Measurements from ENCODE around the gene FHAD1.

Gene FHAD1

DNA sequence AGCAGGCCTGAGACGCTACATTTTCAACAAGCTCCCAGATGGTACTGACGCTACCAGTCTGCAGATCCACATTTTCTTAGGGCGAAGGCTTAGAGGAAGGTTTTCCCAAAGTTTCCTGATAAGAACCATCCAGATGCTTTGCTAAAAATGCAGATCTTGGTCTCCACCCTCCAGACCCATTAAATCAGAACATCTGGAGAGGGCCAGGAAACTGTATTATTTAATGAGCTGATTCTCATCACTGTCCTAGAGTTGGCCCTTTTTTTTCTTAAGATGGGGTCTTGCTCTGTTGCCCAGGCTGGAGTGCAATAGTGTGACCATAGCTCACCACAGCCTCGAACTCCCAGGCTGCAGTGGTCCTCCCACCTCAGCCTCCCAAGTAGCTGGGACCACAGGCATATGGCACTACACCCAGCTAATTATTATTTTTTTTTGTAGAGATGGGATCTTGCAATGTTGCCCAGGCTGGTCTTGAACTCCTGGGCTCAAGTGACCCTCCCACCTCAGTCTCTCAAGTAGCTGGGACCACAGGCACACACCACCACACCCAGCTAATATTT is 95.5 kb downstream of the FHAD1 start:
- in situ Hi-C loops (cut with MboI; ENCODE audit: low sequenced_read_pairs): no loop called here

DNA sequence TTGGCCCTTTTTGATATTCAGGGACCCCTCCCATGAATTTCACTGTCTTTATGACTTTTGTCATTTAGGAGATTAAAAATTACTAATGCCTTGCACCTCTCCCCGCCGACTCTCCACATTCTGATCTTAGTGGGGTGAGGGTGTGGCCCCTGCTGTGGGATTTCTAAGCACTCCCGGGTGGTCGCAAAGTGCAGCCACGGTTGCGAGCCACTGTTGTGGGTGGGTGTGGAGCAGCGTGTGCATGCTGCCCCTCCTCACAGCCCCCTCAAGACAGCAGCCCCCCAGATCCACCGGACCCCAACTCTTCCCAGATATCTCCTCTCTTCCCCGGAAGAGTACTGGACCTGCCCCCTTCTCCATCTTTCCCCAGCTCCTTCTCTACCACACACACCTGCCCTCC is 96.1 kb downstream of the FHAD1 start:
- in situ Hi-C loops (cut with MboI; ENCODE audit: low sequenced_read_pairs): no loop called here

DNA sequence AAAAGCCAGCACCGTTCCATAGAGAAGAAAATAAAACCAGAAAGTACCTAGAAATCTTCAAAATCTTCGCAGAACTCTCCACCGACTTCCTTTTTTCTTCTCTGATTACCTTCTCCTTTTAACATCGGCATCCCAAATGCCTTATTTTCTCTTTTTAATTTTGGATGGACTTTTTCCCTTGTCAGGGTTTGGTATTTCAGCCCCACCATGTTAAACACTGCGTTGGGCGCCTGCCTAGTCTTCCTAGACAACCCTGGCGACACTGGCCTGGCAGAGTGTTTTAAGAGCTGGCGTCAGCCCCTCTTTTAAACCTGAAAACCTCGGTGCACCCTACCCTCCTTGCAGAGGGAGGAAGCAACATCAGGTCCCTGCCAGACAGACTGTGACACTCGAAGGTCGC is 96.7 kb downstream of the FHAD1 start:
- in situ Hi-C loops (cut with MboI; ENCODE audit: low sequenced_read_pairs): no loop called here

DNA sequence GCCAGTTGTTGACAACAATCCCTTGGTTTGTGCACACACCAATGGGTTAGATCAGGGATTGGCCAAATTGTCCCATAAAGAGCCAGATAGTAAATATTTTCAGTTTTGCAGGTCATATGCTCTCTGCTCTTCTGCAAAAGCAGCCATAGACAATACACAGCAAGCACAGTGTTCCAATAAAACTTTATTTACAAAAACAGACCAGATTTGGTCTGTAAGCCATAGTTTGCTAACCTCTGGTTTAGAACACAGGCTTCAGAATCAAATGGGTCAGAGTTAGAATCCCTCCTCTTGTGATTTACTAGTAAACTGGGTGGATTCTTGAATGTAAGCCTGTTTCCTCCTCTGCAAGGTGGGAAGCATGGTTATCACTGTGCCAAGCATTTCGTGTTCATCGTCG is 97.4 kb downstream of the FHAD1 start:
- in situ Hi-C loops (cut with MboI; ENCODE audit: low sequenced_read_pairs): no loop called here

DNA sequence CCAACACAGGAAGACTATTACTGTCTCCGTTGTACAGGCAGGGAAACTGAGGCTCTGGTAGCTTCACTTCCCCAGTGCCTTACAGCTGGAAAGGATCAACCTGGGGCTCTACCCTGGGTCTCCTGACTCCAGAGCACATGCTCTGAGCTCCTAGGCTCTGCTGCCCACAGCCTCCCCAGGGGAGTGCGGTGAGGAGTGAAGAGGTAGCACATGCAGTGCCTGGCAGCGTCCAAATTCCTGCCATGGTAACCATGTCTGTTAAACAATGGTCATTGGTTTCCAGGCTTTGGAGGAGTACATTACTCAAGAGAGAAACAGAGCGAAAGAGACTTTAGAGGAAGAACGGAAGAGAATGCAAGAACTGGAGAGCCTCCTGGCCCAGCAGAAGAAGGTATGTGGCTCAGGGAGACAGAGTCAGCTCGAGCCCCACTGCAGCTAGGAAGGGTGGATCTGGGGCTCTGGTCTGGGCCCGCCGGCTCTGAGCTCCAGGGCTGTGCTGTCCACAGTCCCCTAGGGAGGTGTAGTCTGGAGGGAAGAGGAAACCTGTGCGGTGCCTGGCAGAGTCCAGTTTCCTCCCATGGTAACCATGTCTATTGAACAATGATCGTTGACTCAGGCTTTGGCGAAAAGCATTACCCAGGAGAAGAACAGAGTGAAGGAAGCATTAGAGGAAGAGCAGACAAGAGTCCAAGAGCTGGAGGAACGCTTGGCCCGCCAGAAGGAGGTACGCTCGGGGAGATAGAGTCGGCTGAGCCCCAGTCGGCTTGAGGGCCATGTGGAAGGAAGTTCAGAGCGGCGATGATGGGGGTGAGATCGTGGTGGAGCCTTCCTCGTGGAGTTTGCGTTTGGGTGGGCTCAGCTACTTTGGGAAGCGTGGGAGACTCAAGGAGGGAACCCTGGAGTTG is 98.0 kb downstream of the FHAD1 start:
- in situ Hi-C loops (cut with MboI; ENCODE audit: low sequenced_read_pairs): no loop called here

DNA sequence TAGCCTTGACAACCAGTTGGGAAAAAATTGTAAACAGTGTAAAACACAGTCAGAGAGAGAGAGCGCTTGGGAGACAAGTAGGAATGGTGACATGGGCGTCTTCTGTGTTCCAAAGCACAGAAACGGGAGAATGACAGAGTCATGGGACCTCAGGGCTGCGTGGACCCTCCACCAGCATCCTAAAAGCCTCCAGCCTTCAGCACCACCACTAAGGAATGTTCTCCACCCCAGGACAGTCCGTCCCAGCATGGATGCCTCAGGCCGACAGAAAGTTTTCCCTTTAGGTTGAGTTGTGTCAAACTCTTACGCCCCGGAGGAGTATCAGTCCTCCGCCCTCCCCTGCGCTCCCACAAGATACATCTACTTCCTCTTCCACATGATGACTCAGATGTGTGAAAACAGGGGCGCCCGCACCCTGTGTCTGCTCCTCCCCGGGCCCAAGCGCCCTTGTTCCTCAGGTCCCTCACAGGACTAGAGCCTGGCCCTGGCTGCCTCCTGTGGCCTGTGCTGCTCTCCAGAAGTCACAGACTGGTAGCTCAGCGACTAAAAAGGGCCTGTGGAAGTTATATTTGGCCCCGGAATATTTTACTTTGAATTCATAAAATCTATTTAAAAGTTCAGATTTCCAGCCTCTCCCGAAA is 98.8 kb downstream of the FHAD1 start:
- in situ Hi-C loops (cut with MboI; ENCODE audit: low sequenced_read_pairs): no loop called here

DNA sequence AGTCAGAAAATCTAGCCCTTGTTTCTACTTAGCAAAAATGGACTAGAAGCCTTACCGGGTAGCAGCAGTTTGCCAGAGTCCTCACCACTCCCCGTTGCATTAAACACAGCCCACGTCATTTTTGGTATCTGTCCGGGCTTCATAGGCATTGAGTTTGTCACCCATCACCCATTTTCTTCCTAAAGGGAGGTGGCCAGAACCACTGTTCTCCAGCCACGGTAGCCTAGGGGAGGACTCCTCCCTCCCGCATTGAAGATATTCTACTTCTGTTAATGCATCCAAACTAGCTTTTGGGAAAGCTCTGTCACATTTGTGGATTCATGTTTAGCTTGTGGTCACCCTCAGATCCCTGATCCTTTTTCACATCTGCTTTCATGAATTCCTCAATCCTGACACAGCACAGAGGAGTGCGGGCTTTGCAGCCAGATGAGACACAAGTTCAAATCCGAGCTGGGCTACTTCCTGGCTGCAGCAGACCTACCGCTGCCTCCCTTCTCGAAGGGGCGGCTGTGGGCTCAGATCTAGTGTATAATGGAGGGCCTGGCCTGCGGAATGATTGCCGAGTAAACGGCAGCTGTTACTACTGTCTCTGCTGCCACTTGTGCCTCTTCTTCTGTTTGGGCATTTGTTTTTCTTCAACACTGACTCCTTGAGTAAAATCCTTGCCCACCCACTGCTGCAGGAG is 99.5 kb downstream of the FHAD1 start:
- in situ Hi-C loops (cut with MboI; ENCODE audit: low sequenced_read_pairs): no loop called here

DNA sequence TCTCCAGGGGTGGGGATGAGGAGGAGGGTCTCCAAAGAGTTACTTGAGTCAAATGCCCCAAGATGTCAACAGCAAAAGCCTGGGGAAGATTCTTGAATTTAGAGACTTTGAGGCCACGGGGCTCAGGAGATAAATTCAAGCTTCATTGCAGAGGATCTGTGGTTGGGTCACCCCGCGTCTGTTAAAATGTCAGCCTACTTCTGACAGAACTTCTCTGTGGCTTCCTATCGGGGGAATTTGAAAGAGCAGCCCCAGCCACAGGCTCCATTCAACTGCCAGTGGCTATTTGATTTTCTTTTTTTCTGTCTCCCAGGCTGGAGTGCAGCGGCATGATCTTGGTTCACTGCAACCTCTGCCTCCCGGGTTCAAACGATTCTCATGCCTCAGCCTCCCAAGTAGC is 100.2 kb downstream of the FHAD1 start:
- in situ Hi-C loops (cut with MboI; ENCODE audit: low sequenced_read_pairs): no loop called here

DNA sequence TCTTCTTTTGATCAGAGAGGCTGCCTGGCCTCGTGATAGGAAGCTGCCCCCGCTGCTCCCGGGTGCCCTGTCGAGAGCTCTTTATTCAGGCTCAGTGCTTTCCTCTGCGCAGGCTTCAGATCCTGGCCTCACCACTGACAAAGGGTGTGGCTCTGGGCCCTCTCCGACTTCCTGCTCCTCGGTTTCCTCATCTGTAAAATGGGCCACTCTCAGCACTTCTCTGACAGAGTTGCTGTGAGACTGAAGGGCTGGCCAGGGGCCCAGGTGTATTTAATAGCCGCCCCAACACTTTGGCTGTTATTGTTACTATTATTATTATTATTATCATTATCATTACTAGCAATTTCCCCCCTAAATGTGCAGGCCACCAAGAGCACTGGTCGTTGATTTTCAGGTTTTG is 101.6 kb downstream of the FHAD1 start:
- in situ Hi-C loops (cut with MboI; ENCODE audit: low sequenced_read_pairs): no loop called here

DNA sequence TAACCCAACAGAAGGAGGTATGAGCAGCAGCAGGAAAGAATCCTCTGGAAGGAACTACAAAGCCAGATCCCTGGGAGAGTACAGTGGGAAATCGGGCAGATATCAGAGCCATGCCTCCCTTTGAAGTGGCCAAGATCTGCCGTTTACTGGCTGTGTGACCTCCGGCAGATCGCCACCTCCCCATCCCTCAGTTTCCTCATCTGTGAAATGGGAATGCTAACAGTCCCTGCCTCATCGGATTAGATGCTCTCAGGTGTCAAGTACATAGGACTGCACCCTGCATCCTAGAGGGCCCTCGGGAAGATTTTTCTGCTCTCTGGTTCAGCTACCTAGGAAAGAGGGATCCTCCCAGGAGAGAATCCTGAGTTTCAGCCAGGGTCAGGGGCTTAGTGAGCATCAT is 102.1 kb downstream of the FHAD1 start:
- in situ Hi-C loops (cut with MboI; ENCODE audit: low sequenced_read_pairs): no loop called here

DNA sequence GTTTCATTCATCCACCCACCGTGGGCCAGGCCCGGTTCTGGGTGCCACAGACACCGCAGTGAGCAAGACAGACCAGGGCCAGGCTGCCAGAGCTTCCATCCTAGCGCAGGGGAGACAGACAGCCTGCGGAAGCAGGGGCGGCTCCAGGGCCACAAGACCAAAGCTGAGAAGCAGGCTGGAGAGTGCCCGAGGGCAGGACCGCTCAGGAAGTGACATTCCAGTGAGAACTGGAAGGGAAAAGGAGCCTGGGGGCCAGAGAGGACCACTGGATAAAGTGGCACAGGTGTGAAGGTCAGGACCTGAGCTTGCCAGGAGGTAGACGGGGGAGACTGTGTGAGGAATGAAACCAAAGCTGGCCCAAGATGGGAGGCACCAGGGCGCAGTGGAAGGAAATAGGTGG is 103.1 kb downstream of the FHAD1 start:
- in situ Hi-C loops (cut with MboI; ENCODE audit: low sequenced_read_pairs): no loop called here

DNA sequence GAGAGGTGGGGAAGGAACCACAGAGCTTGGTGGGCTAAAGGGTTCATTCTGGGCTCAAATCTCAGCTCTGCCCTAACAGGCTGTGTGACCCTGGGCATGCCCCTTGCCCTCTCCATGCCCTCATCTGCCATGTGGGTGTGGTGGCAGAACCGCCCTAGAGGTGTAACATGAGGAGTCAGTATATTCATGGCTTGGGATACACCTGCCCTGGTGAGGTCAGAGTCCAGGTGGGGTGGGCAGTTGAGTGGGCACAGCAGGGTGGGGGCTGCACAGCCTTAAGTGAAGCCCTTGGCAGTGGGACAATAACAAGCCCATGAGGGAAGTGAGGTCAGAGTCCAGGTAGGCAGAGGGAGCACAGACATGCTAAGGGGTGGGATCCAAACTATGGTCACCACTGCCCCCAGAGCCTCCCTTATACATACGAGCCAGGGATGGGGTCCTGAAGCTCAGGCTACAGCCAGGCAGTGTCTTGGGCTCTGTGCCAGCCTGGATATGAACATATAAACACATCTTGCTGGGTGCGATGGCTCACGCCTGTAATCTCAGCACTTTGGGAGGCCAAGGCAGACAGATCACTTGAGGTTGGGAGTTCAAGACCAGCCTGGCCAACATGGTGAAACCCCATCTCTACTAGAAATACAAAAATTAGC is 103.7 kb downstream of the FHAD1 start:
- in situ Hi-C loops (cut with MboI; ENCODE audit: low sequenced_read_pairs): no loop called here

DNA sequence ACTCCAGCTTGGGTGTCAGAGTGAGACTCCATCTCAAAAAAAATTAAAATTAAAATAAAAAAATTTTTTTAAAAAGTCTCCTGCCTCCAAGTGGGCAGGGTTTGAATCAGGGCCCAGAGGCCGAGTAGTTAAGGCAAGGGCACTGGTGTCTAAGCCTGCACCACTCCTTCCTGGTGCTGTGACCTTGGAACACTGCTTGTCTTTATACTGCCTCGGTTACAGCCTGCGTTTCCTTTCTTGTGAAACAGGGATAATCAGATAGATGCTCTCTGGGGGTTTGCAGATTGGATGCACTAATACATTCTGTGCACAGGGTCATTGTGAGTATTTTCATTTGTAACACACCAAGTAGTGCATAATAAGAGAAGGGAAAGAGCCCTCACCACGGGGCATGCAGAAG is 104.3 kb downstream of the FHAD1 start:
- in situ Hi-C loops (cut with MboI; ENCODE audit: low sequenced_read_pairs): no loop called here

DNA sequence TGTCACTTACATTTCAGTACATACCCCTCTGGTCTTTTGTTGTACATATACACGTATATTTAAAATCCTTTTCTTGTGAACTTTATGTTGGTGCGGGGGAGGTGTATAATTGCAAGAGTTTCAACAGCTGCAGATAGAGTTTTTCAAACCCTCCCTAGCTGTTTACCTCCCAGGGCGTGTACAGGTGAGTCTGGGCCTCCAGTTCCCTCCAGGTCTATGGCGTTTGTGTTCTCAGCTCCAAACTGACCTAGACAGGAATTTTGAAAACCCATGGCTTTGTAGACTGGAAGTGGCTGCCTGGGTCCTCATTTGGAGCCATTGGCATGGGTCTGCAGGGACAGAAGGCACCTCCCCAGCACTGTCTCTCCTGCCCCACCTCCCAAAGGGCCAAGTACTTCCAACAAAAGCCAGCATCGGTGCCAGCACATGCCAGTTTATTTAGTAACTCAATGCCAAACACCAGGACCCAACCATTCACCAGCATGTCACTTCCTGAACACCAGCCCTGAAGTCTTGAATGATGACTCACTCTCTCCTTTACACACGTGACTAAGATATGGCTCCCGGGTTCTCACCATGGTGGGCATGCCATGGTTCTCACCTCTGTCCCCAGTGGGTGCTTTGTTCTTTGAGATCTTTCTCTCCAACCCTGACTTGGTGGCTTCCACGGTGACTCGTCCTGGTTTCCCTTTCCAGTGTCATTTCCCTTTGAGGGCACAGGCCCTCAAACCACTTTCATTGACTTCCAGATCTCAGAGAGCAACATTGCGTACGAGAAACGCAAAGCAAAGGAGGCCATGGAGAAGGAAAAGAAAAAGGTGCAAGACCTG is 105.3 kb downstream of the FHAD1 start:
- in situ Hi-C loops (cut with MboI; ENCODE audit: low sequenced_read_pairs): no loop called here

DNA sequence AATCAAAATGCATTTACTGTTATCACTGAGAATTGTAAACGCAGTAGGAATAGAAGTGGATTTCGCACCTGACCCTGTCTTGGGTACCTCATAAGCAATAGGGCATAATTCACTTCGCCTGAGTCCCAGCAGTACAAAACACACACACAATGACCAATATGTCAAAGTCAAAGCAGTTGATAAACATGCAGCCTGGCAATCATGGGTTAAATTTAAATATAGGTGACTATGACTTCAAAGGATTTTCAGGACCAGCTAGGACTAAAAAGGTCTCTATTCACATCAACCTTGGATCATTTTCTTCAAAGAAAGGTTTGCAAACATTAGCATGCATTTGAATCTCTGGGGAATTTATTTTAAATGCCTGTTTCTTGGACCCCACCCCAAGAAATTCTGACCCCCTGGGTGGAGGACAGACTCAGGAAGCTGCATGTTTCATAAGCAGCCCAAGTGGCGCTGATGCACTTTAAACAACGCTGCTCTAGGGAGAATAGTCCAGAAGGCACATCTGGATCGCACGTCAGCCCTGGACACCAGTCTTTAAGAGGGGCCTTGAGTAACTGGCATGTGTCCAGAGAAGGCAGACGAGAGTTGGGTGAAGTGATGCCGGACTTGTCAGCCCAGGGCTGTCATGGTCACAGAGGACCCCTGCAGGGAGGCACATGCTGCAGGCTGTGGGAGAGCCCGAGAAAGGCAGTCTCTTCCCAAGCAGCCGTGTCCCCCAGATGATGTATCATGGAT is 107.0 kb downstream of the FHAD1 start:
- in situ Hi-C loops (cut with MboI; ENCODE audit: low sequenced_read_pairs): no loop called here

DNA sequence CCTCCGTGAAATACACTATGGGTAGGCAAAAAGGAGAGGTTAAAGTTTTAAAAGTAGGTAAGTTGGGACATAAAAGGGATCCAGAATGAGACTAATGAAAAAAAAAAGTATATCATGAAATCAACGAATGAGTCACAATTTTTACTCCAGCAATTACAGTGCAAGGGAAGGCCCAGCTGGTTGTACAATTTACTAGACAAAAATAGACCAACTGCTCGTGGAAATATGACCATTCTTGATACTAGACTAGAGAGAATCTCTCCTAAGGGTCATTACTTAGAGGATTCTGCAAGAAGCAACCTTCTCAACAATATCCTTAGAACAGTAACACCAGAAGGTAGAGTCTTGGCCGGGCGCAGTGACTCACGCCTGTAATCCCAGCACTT is 107.5 kb downstream of the FHAD1 start:
- in situ Hi-C loops (cut with MboI; ENCODE audit: low sequenced_read_pairs): no loop called here

DNA sequence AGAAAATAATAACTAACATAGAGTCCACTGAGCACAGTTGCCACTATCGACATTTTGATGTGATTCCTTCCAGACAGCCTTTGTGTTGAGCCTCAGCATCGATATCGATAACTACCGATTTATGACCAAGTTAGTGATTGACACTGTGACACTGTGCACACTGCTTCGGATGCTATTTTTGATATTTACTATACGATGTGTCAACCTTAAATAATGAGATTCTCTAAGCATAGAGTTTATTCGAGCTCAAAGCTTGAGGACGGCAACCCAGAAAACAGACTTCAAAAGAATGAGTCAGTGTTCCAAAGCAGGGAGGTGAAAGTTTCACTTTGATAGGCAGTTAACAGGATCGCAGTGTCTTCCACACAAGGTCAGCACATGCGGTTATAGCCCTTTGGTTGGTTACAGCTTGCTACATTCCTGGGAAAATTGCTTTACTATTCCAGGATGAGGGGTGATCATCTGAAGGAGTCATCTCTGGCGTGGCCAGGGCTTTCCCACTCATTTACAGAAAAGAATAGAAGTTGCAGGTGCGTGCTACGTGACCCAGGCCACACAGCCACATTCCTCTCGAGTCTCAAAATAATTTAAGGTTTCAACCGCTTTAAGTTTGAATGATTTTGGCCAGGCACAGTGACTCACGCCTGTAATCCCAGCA is 109.1 kb downstream of the FHAD1 start:
- in situ Hi-C loops (cut with MboI; ENCODE audit: low sequenced_read_pairs): no loop called here

DNA sequence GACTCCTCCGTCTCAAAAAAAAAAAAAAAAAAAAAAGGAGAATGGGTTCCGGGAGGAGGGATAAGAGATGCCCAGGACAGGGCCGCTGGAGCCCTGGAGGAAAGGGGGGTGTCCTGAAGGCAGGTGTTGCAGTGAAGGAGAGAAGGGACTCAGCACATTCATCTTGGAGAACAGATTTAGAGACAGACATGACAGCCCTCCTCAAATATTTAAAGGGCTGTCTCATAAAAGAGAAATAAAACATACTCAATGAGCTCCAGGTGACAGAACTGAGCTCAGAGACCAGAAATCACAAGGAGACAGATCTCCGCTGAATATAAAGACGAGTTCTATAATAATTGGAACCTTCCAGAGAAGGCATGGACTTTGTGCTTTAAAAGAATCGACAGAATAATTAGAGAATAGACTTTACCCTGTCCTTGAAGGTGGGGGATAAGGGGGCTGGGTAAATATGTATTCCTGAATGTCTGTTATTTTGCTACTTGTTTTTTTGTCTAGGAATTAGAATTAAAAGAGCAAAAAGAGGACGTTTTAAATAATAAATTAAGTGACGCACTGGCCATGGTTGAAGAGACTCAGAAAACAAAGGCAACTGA is 110.7 kb downstream of the FHAD1 start:
- in situ Hi-C loops (cut with MboI; ENCODE audit: low sequenced_read_pairs): no loop called here
